ENCODE data around the gene DCAF15.

DNA sequence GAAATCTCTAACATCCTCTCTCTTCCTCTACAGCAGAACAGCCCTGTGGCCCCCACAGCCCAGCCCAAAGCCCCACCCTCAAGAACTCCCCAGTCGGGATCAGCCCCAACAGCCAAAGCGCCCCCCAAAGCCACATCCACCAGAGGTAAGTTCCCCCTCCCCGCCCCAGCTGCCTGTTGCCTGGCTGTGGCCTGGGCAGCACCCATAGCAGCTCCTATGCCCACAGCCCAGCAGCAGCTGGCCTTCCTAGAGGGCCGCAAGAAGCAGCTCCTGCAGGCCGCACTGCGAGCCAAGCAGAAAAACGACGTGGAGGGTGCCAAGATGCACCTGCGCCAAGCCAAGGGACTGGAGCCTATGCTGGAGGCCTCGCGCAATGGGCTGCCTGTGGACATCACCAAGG is 31.8 kb upstream of the DCAF15 start:
- TF ChIP-seq FOXP2 (optimal IDR thresholded peaks at IDR 0.05; ENCODE audit: control extremely low read depth, extremely low read length, insufficient read depth) (no peak), POLR2AphosphoS5 (IDR thresholded peaks at IDR 0.05; ENCODE audit: borderline replicate concordance, low read depth, low read length) (no peak), EZH2 (IDR thresholded peaks at IDR 0.05) (no peak)
